HepG2 (cell line): ENCODE results near the gene AKT3. TPM values are rescaled to one million over a fixed set of nuclear protein-coding genes. Genes with fewer than 3 reads are reported as not detected.

Experiments
- ATAC-seq: fragments of 200-7000 bp; cut with Tn5 transposase; 3 replicates; pipeline ENCODE4 v1.9.1; 2020; ENCODE audit warnings: mild to moderate bottlenecking, moderate library complexity
- BruUV-seq: library from RNA; stranded (reverse); fragments of 400-500 nt; replicated peaks from 2 replicates; lab custom pipeline; 2021; lab: Mats Ljungman, UMichigan
- CTCF ChIA-PET: fragments of 300-600 bp; formaldehyde crosslinking; extraction: SDS; loops from one replicate; lab custom pipeline; 2021; ENCODE audit warnings: low total read pairs, inconsistent platforms, low intra/inter-chr PET ratio; lab: Yijun Ruan, JAX
- POLR2A ChIA-PET: fragments of 350-600 bp; sonication (Branson Sonifier 250); formaldehyde crosslinking; loops from one replicate; lab custom pipeline; 2020; ENCODE audit warnings: antibody characterized with exemption, inconsistent platforms; lab: Yijun Ruan, JAX
- DNase-seq: peaks from one replicate; pipeline ENCODE4 v3.0.0-alpha.2; 2015; ENCODE audit warnings: low spot score
- FAIRE-seq: peaks from 3 replicates; lab custom pipeline; 2011; peaks lifted over from hg19 to GRCh38; lab: Jason Lieb, UNC
- H2AFZ ChIP-seq: one replicate; pipeline ENCODE4 v1.6.1; 2011; ENCODE audit warnings: low read length, inconsistent platforms
- H3K27ac ChIP-seq: fragments of 300-600 bp; 3 replicates; pipeline ENCODE4 v1.8.0; 2011; ENCODE audit warnings: mixed run types, mild to moderate bottlenecking, mixed read lengths, low read length, inconsistent platforms; ENCODE audit not compliant: insufficient read depth; ENCODE audit errors: extremely low read length
- H3K27me3 ChIP-seq, 2 experiments: fragments of 200-600 bp in 1 of 2; 2 replicates in 1 of 2; 3 replicates in 1 of 2; pipeline versions ENCODE4 v1.6.0 to v1.8.0; 2011; ENCODE audit warnings: low read length in 2 of 2, mild to moderate bottlenecking in 2 of 2, moderate library complexity in 2 of 2, inconsistent platforms in 1 of 2; ENCODE audit not compliant: insufficient read depth in 2 of 2, control insufficient read depth in 1 of 2
- H3K36me3 ChIP-seq, 2 experiments: fragments of 200-600 bp in 1 of 2; replicated peaks in 1 of 2; 2 replicates in 1 of 2; 3 replicates in 1 of 2; pipeline versions ENCODE4 v1.5.1 to v1.8.0; 2011; ENCODE audit warnings: low read length in 2 of 2, inconsistent platforms in 1 of 2; ENCODE audit not compliant: insufficient read depth in 2 of 2, control insufficient read depth in 1 of 2
- H3K4me1 ChIP-seq: 2 replicates; pipeline ENCODE4 v1.5.1; 2012; ENCODE audit warnings: low read length, inconsistent platforms; ENCODE audit not compliant: insufficient read depth
- H3K4me2 ChIP-seq: 2 replicates; pipeline ENCODE4 v1.6.0; 2011; ENCODE audit warnings: low read depth, low read length, inconsistent platforms
- H3K4me3 ChIP-seq, 3 experiments: fragments of 200-600 bp in 1 of 3; sonication (generic), shearing (Covaris generic) in 1 of 3; replicated peaks in 1 of 3; 2 replicates each; pipeline ENCODE4 v1.5.1; 2011 to 2016; ENCODE audit warnings: low read length in 3 of 3, inconsistent platforms in 2 of 3, low read depth in 2 of 3, mild to moderate bottlenecking in 2 of 3, control low read depth in 1 of 3, mixed read lengths in 1 of 3; ENCODE audit not compliant: insufficient read depth in 1 of 3
- H3K79me2 ChIP-seq: one replicate; pipeline ENCODE4 v1.6.1; 2011; ENCODE audit warnings: low read length, inconsistent platforms; ENCODE audit not compliant: insufficient read depth
- H3K9ac ChIP-seq: 2 replicates; pipeline ENCODE4 v1.6.0; 2011; ENCODE audit warnings: mild to moderate bottlenecking, low read depth, low read length, inconsistent platforms; ENCODE audit not compliant: insufficient read depth
- H3K9me3 ChIP-seq: 2 replicates; pipeline ENCODE4 v1.5.1; 2012; ENCODE audit warnings: mild to moderate bottlenecking, low read length
- H4K20me1 ChIP-seq: 2 replicates; pipeline ENCODE4 v1.6.0; 2011; ENCODE audit warnings: inconsistent platforms, mild to moderate bottlenecking, low read length, moderate library complexity; ENCODE audit not compliant: insufficient read depth
- FOSL2 ChIP-seq: sonication (generic); formaldehyde crosslinking; IDR thresholded peaks from 2 replicates; pipeline ENCODE4 v1.4.0; 2020; ENCODE audit warnings: missing genetic modification reagents
- HES4 ChIP-seq: sonication (generic); formaldehyde crosslinking; IDR thresholded peaks from 2 replicates; pipeline ENCODE4 v1.9.0; 2021; ENCODE audit warnings: mild to moderate bottlenecking, missing genetic modification reagents, borderline replicate concordance
- HNRNPH1 ChIP-seq: fragments of 200-400 bp; formaldehyde crosslinking; optimal IDR thresholded peaks from 2 replicates; pipeline ENCODE3; 2017; ENCODE audit warnings: mild to moderate bottlenecking, low read depth, low read length
- HNRNPLL ChIP-seq: fragments of 200-400 bp; formaldehyde crosslinking; IDR thresholded peaks from 2 replicates; pipeline ENCODE4 v1.6.1; 2017; ENCODE audit warnings: mild to moderate bottlenecking, low read depth, low read length; ENCODE audit not compliant: poor library complexity, severe bottlenecking
- MBNL3 ChIP-seq: fragments of 250-450 bp; sonication (Bioruptor Pico); conservative IDR thresholded peaks from 2 replicates; pipeline ENCODE4 v1.8.0; 2022; ENCODE audit warnings: mild to moderate bottlenecking, inconsistent platforms
- NCOA2 ChIP-seq: sonication (generic); formaldehyde crosslinking; IDR thresholded peaks from 2 replicates; pipeline ENCODE4 v1.8.0; 2022; ENCODE audit warnings: inconsistent platforms
- SMARCC2 ChIP-seq: fragments of 450-650 bp; IDR thresholded peaks from 2 replicates; pipeline ENCODE4 v1.6.1; 2017; ENCODE audit warnings: antibody characterized with exemption, mild to moderate bottlenecking
- SRSF9 ChIP-seq: fragments of 200-400 bp; formaldehyde crosslinking; IDR thresholded peaks from 2 replicates; pipeline ENCODE4 v1.6.1; 2018; ENCODE audit warnings: borderline replicate concordance, mild to moderate bottlenecking, low read depth, low read length; ENCODE audit not compliant: insufficient read depth, poor library complexity, severe bottlenecking
- ZNF383 ChIP-seq: sonication (generic); formaldehyde crosslinking; IDR thresholded peaks from 2 replicates; pipeline ENCODE4 v1.4.0; 2020; ENCODE audit warnings: missing genetic modification reagents, mild to moderate bottlenecking, borderline replicate concordance
- ZNF652 ChIP-seq: IDR thresholded peaks from 2 replicates; pipeline ENCODE4 v1.6.1; 2016; ENCODE audit warnings: low read depth, borderline replicate concordance
- ZNF713 ChIP-seq: sonication (generic); formaldehyde crosslinking; IDR thresholded peaks from 2 replicates; pipeline ENCODE4 v1.4.0; 2020; ENCODE audit warnings: mild to moderate bottlenecking, missing genetic modification reagents
- WGBS: methylation state at CpG from one replicate; pipeline ENCODE4 v1.1.6; 2017; ENCODE audit warnings: low lambda C conversion rate; 5-methylcytosine and 5-hydroxymethylcytosine counted together
- in situ Hi-C: cut with HindIII; loops from 2 replicates; pipeline ENCODE4 v1.10.0; 2017; ENCODE audit warnings: low pct_unique_long_range_greater_than_20kb; ENCODE audit not compliant: extremely low pct_ligation_motif_present
- intact Hi-C: fragments of 100-400 bp; cut with micrococcal nuclease; formaldehyde crosslinking; loops from one replicate; pipeline ENCODE4 v1.10.0; 2022; ENCODE audit not compliant: unreplicated experiment
- polyA plus RNA-seq, 8 experiments: library from polyadenylated mRNA; depleted of rRNA in 3 of 8; stranded (reverse) in 7 of 8; unstranded in 1 of 8; fragments of >200 nt; fragmentation: Illumina TruSeq in 4 of 8; extraction: Trizol in 4 of 8; gene quantifications; 2 replicates each; pipeline versions ENCODE4 v1.2.1 to v1.2.3, GENCODE V29; 2011 to 2016; ENCODE audit warnings: low read depth in 4 of 8, missing spikeins in 1 of 8, mixed read lengths in 1 of 8; ENCODE audit not compliant: insufficient read depth in 1 of 8
- total RNA-seq, 5 experiments: library from RNA; depleted of rRNA; stranded (reverse); fragments of >200 nt; fragmentation: Illumina TruSeq; extraction: Trizol; gene quantifications; 2 replicates each; pipeline ENCODE4 v1.2.3, GENCODE V29; 2016; ENCODE audit warnings: low read depth in 1 of 5
- TF ChIP-seq, protein P1 (sequence below): IDR thresholded peaks from 2 replicates; pipeline ENCODE4 v1.6.1; 2016; ENCODE audit warnings: mild to moderate bottlenecking, missing biosample characterization, missing genetic modification reagents
- TF ChIP-seq, protein P2 (sequence below): sonication (generic); formaldehyde crosslinking; IDR thresholded peaks from 2 replicates; pipeline ENCODE4 v1.4.0; 2020; ENCODE audit warnings: mild to moderate bottlenecking, missing genetic modification reagents
- TF ChIP-seq, protein P3 (sequence below): IDR thresholded peaks from 2 replicates; pipeline ENCODE4 v1.6.1; 2016; ENCODE audit warnings: mild to moderate bottlenecking

The AKT3 gene
- total and polyA plus RNA-seq, 2 of the 13 experiments (the other 11 are each of a cell fraction or from before 2014, with no cell fraction given): 0.07 TPM

DNA sequence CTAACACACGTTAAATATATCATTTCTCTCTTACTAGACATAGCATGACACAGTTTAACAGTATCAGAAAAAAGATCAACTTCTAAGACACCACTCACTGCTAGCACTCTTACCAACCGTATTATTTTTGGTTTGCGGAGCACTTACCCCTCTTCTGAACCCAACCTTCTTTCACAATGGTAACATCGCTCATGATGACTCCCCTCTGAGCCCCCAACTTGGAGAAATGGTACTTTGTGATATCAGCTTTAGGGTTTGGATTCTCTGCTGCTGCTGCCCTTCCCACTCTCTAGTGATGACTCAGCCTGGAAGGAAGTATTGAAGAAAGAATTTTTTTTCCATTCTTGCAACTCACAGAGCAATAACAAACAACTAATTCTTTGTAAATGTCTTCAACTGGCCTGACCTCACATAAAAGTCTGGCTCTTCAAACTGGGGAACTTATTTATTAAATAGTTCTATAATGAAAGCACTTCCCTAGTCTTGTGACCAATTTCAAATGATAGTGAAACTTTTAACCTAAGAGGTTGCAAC is 7.0 kb downstream of the AKT3 start:
- H2AFZ ChIP-seq: no peak overlapping the region
- 17% methylated on average over 4 of the region's 4 CpGs for WGBS
- H3K9me3 ChIP-seq: no peaks in the 10 kb centered on the region
- in situ Hi-C loops: no loop called here
- ChIA-PET CTCF (no interaction called here), POLR2A (no interaction called here)
- H3K36me3 ChIP-seq: no peaks in the 10 kb centered on the region
- FAIRE-seq (no peak), DNase-seq (no peak), ATAC-seq (no peak)
- H3K27ac ChIP-seq: no peak overlapping the region
- TF ChIP-seq, protein P1, sequence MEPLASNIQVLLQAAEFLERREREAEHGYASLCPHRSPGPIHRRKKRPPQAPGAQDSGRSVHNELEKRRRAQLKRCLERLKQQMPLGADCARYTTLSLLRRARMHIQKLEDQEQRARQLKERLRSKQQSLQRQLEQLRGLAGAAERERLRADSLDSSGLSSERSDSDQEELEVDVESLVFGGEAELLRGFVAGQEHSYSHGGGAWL (CRISPR knock-in tag): no peak
- no peak for TF ChIP-seq MBNL3 (CRISPR knock-in tag)
- no peak for TF ChIP-seq NCOA2 (CRISPR knock-in tag)
- no peak for TF ChIP-seq ZNF652 (CRISPR knock-in tag)
- TF ChIP-seq, protein P2, sequence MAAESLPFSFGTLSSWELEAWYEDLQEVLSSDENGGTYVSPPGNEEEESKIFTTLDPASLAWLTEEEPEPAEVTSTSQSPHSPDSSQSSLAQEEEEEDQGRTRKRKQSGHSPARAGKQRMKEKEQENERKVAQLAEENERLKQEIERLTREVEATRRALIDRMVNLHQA (CRISPR knock-in tag): no peak
- no peak for TF ChIP-seq HNRNPH1
- TF ChIP-seq SRSF9: no peak
- no peak for TF ChIP-seq SMARCC2
- TF ChIP-seq ZNF713 (CRISPR knock-in tag): no peak
- TF ChIP-seq, protein P3, sequence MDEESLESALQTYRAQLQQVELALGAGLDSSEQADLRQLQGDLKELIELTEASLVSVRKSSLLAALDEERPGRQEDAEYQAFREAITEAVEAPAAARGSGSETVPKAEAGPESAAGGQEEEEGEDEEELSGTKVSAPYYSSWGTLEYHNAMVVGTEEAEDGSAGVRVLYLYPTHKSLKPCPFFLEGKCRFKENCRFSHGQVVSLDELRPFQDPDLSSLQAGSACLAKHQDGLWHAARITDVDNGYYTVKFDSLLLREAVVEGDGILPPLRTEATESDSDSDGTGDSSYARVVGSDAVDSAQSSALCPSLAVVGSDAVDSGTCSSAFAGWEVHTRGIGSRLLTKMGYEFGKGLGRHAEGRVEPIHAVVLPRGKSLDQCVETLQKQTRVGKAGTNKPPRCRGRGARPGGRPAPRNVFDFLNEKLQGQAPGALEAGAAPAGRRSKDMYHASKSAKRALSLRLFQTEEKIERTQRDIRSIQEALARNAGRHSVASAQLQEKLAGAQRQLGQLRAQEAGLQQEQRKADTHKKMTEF (CRISPR knock-in tag): no peak
- TF ChIP-seq ZNF383 (CRISPR knock-in tag): no peak
- TF ChIP-seq HNRNPLL: no peak
- TF ChIP-seq FOSL2: no peak
- TF ChIP-seq HES4 (CRISPR knock-in tag): no peak
- no TSS peak for BruUV-seq
- H3K4me2 ChIP-seq: no peak overlapping the region
- H3K9ac ChIP-seq: no peak overlapping the region
- no peaks in the 10 kb centered on the region for H4K20me1 ChIP-seq
- intact Hi-C loops: no loop called here
- no peak overlapping the region for H3K4me3 ChIP-seq
- peaks cover 0 to 3% of the 10 kb centered on the region in 2 experiments; a peak in 1 of 5 replicates for H3K27me3 ChIP-seq
- no peaks in the 10 kb centered on the region for H3K4me1 ChIP-seq
- H3K79me2 ChIP-seq: no peaks in the 10 kb centered on the region
